Measurements from ENCODE around the gene GRM8.

DNA sequence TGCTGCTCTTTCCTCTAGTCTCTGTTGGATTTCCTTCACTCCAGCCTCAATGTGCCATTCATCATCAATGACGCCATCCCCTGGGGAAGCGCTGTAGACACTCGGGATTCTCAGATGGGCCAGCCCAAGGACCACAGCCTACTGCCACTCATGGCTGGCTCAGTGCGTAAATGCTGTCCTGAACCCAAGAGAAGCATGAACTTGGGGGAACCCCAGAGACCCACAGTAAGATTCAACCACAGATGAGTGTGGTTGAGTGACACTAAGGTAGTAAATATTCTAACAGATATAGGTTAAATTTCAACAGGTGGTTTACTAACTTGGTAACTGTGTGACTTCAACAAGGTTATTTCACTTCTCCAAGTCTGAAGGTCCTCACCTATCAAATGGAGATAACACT lies 304.1 kb downstream of the GRM8 start:
- TF ChIP-seq EZH2 (IDR thresholded peaks at IDR 0.05; ENCODE audit: insufficient read depth, poor library complexity, severe bottlenecking) (no peak), EZH2phosphoT487 (IDR thresholded peaks at IDR 0.05; ENCODE audit: insufficient read depth, low read depth) (no peak)

Measured in GM23248 (cell line).